Heart left ventricle (tissue), 13 donors: ENCODE measurements around the gene MMP7.

Experiments used
- CTCF ChIP-seq, 12 donors: fragments of 200-600 bp; sonication (generic) in 4 of 12; IDR thresholded peaks; one replicate each; pipeline versions ENCODE4 v1.5.0 to v1.8.0; 2018 to 2022; ENCODE audit warnings: antibody characterized with exemption in 12 of 12, mild to moderate bottlenecking in 5 of 12
- POLR2A ChIP-seq, 2 donors: fragments of 450-650 bp; IDR thresholded peaks; one replicate each; pipeline ENCODE4 v1.6.1; 2017; ENCODE audit warnings: antibody characterized with exemption in 2 of 2, mild to moderate bottlenecking in 2 of 2, moderate library complexity in 2 of 2
- donor health status: ischemic (EF 13 %, LVEDD 7.1; RV severe dilation, severe dysfunction).
- donor health status: DM: no; HTN: yes; CAD: no.
- donor health status: DM: no; HTN: no; CAD: no.
- donor health status: ischemic (EF 25% LVEDD 6.9; RV normal size, moderate dysfunction).
- donor health status: ischemic (EF 25% LVEDD 5.7; RV mildly dilated, moderate dysfunction).
- donor health status: ischemic (EF 35%, LVEDD 5.7; RV mildly dilated, moderate dysfunction).
- donor health status: nonischemic (EF 11% LVEDD 7.7; RV severe dilation, severe dysfunction).
- donor health status: DM: yes; HTN: yes; CAD: no.
- donor health status: PGD.
- donor health status: ischemic (EF 29% LVEDD 5.4; RV normal size, mild dysfunction).
- donor health status: nonischemic (EF 23%, LVEDD 6.1; RV moderate dilation, normal function).

DNA sequence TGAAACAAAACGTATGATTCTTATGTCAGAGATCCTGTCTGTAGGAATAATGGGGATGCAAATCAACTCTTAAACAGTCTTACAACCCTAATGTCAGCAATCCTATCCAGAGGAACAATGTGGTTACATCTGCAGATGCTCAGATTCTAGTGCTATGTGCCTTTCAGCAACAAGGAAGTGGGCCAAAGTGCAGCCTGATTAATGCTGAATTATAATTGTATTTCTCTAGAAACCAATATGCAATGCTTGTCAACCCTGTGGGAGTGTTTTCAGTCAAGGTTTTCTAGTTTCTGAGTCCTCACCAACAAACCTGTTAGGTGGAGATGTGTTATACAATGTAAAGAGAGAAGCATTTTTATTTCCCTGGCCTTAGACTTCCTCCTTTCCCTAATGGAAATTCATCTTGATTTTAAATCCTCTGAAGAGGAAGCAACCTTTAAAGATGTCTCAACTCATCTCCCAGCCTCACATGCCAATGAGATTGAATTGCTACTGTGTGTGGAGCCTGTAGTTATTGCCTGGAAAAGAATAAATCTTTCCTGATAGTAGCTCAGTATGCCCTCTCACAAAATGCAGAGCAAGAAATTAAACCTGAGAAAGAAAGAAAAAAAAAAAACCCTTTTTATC lies 51.8 kb downstream of the MMP7 start:
- TF ChIP-seq CTCF (IDR thresholded peaks at IDR 0.05) = no peak
- no peak for TF ChIP-seq POLR2A (IDR thresholded peaks at IDR 0.05)
